Measurements from ENCODE around the gene APBA2. TPM values are rescaled to one million over a fixed set of nuclear protein-coding genes. Genes with fewer than 3 reads are reported as not detected.
"Not testable (repeated sequence)": the region's sequence is repeated elsewhere in the genome, so short reads cannot be mapped to it uniquely, and the experiment has no call there.

APBA2 gene
- total RNA-seq, result 1 to 10 TPM in 2 of 3 donors, under 1 TPM in 1; 0.64 to 6.9 (median 5.0) TPM

GRCh38 chr15:28885630-28886430 lies at the start of gene APBA2:
Gene APBA2 (plus strand): TSS chr15:28885974. CDS start chr15:29053885, 167,911 bp downstream.
- intact Hi-C loops (cut with DNase I; ENCODE audit: low total_unique reads), result no loop called here
- no peaks in the 10 kb centered on the region for H3K36me3 ChIP-seq
- H3K27ac ChIP-seq, result no peak within 1 kb of the TSS
- DNase-seq (ENCODE audit: low spot score in 2 of 2), result no peak
- TF ChIP-seq POLR2AphosphoS5 (IDR thresholded peaks at IDR 0.05), result no peak
- TF ChIP-seq CTCF (IDR thresholded peaks at IDR 0.05), result no peak
- TF ChIP-seq POLR2A (IDR thresholded peaks at IDR 0.05), result no peak
- no peaks in the 10 kb centered on the region for H3K9me3 ChIP-seq
- H3K4me1 ChIP-seq, result no peaks in the 10 kb centered on the region
- H3K27me3 ChIP-seq, result peaks cover 3 to 18% of the 10 kb centered on the region in 2 donors
- H3K4me3 ChIP-seq, result peak within 1 kb of the TSS; percentile 36 to 70 (median 56)

- H3K27ac ChIP-seq; DNase-seq (ENCODE audit: low spot score in 2 of 2); H3K27me3 ChIP-seq; H3K4me3 ChIP-seq; H3K36me3 ChIP-seq; H3K9me3 ChIP-seq; H3K4me1 ChIP-seq; intact Hi-C loops (cut with DNase I; ENCODE audit: low total_unique reads): not testable (repeated sequence)
Measured at GRCh38 chr15:28840285-28840684, 45.5 kb upstream of the APBA2 start.

- H3K27me3 ChIP-seq; H3K4me1 ChIP-seq; H3K9me3 ChIP-seq; H3K27ac ChIP-seq; intact Hi-C loops (cut with DNase I; ENCODE audit: low total_unique reads); DNase-seq (ENCODE audit: low spot score in 2 of 2); H3K4me3 ChIP-seq; H3K36me3 ChIP-seq: not testable (repeated sequence)
Measured at GRCh38 chr15:28842210-28842609, 43.6 kb upstream of the APBA2 start.

GRCh38 chr15:28843520-28843919 lies 42.3 kb upstream of the APBA2 start:
- H3K27ac ChIP-seq; H3K9me3 ChIP-seq; H3K27me3 ChIP-seq; DNase-seq (ENCODE audit: low spot score in 2 of 2); H3K4me1 ChIP-seq; H3K4me3 ChIP-seq; intact Hi-C loops (cut with DNase I; ENCODE audit: low total_unique reads); H3K36me3 ChIP-seq: not testable (repeated sequence)

DNA sequence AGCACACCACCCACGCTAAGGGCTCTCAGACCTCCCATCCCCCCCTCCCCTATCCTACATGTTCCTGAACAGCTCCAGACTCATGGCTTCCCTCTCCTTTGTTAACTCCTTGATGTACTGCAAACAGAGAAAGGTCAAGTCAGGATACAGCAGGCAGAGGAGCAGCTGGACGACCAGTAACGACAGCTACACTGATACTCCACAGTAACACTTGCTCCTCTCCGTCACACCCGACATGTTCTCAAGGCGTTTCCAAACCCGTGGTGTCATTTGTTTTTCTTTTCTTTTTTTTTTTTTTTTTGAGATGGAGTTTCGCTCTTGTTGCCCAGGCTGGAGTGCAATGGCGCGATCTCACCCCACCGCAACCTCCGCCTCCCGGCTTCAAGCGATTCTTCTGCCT lies 41.6 kb upstream of the APBA2 start:
- H3K27ac ChIP-seq; H3K9me3 ChIP-seq; H3K4me1 ChIP-seq; H3K27me3 ChIP-seq; DNase-seq (ENCODE audit: low spot score in 2 of 2); intact Hi-C loops (cut with DNase I; ENCODE audit: low total_unique reads); H3K4me3 ChIP-seq; H3K36me3 ChIP-seq: not testable (repeated sequence)

DNA sequence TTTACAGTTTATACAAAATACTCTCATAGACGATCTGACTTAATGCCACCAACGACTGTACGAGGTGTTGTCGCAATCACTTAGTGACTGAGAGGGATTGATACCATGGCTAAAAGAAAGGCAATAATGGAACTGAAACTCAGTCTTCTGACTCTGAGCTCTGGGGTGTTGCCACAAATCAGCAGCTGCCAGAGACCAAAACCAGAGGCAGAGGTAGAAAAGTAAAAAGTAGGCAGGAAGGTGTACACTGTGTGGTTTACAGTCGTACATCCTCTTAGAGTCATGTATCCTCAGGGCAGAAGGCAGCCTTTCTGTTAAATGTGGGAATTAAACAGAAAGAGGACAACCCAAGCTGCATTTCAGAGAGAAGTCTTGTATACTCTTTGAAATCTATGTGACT lies 38.5 kb upstream of the APBA2 start:
- H3K4me3 ChIP-seq; H3K27me3 ChIP-seq; H3K4me1 ChIP-seq; intact Hi-C loops (cut with DNase I; ENCODE audit: low total_unique reads); H3K27ac ChIP-seq; H3K9me3 ChIP-seq; DNase-seq (ENCODE audit: low spot score in 2 of 2); H3K36me3 ChIP-seq: not testable (repeated sequence)

DNA sequence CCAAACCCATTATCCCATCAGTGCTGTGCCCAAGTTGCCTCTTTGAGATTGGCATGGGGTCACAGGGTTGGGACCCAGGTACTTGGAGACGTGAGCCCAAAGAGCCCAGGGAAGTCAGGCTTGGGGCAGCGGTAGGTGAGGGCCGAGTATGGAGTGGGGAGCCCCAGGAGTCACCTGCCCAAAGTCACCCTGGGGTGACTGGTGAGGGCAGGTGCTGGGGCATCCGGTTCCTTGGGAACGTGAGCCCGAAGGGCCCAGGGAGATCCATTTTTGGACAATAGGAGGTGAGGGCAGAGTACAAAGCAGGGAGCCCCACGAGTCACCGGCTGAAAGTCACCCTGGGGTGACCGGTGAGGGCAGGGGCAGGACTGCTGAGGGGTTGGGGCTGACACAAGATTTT lies 37.8 kb upstream of the APBA2 start:
- H3K27me3 ChIP-seq; H3K9me3 ChIP-seq; H3K27ac ChIP-seq; intact Hi-C loops (cut with DNase I; ENCODE audit: low total_unique reads); H3K4me1 ChIP-seq; H3K4me3 ChIP-seq; DNase-seq (ENCODE audit: low spot score in 2 of 2); H3K36me3 ChIP-seq: not testable (repeated sequence)

DNA sequence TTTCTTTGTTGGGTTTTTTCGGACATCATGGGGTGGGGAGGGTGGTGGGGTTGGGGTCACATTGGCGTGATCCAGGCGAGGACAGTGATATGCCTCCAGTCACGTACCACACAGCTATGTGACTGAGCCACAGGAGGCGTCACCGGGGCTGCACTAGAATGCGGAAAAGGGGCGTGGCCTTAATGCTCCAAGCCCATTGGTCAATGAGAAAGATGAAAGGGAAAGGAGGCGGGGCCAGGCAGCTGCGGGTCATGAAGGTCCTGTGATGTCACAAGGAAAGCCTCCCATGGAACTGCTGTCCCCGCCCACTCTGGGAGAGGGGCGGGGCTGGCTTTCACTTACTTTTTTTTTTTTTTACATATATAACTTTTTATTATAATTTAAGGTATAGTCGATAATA lies 37.3 kb upstream of the APBA2 start, which contains the start of gene GOLGA6L7:
GOLGA6L7 (minus strand) TSS at position 124 of the 400 bp plus-strand sequence; CDS start at position 29, 95 bp downstream.
- H3K27me3 ChIP-seq; intact Hi-C loops (cut with DNase I; ENCODE audit: low total_unique reads); H3K27ac ChIP-seq; H3K4me3 ChIP-seq; H3K36me3 ChIP-seq; H3K4me1 ChIP-seq; DNase-seq (ENCODE audit: low spot score in 2 of 2); H3K9me3 ChIP-seq: not testable (repeated sequence)

DNA sequence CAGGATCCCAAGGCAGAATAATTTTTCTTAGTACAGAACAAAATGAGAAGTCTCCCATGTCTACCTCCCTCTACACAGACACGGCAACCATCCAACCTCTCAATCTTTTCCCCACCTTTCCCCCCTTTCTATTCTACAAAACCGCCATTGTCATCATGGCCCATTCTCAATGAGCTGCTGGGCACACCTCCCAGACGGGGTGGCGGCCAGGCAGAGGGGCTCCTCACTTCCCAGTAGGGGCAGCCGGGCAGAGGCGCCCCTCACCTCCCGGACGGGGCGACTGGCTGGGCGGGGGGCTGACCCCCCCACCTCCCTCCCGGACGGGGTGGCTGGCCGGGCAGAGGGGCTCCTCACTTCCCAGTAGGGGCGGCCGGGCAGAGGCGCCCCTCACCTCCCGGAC lies 36.5 kb upstream of the APBA2 start:
- DNase-seq (ENCODE audit: low spot score in 2 of 2); H3K36me3 ChIP-seq; intact Hi-C loops (cut with DNase I; ENCODE audit: low total_unique reads); H3K4me3 ChIP-seq; H3K9me3 ChIP-seq; H3K27ac ChIP-seq; H3K4me1 ChIP-seq; H3K27me3 ChIP-seq: not testable (repeated sequence)

DNA sequence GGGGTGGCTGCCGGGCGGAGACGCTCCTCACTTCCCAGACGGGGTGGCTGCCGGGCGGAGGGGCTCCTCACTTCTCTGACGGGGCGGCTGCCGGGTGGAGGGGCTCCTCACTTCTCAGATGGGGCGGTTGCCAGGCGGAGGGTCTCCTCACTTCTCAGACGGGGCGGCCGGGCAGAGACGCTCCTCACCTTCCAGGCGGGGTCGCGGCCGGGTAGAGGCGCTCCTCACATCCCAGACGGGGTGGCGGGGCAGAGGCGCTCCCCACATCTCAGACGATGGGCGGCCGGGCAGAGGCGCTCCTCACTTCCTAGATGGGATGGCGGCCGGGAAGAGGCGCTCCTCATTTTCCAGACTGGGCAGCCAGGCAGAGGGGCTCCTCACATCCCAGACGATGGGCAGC lies 36.0 kb upstream of the APBA2 start:
- H3K4me1 ChIP-seq; H3K27me3 ChIP-seq; H3K4me3 ChIP-seq; intact Hi-C loops (cut with DNase I; ENCODE audit: low total_unique reads); H3K36me3 ChIP-seq; H3K27ac ChIP-seq; DNase-seq (ENCODE audit: low spot score in 2 of 2); H3K9me3 ChIP-seq: not testable (repeated sequence)

GRCh38 chr15:28853654-28854053 lies 32.1 kb upstream of the APBA2 start:
- H3K4me3 ChIP-seq; DNase-seq (ENCODE audit: low spot score in 2 of 2); H3K27me3 ChIP-seq; H3K36me3 ChIP-seq; H3K4me1 ChIP-seq; H3K27ac ChIP-seq; H3K9me3 ChIP-seq; intact Hi-C loops (cut with DNase I; ENCODE audit: low total_unique reads): not testable (repeated sequence)

DNA sequence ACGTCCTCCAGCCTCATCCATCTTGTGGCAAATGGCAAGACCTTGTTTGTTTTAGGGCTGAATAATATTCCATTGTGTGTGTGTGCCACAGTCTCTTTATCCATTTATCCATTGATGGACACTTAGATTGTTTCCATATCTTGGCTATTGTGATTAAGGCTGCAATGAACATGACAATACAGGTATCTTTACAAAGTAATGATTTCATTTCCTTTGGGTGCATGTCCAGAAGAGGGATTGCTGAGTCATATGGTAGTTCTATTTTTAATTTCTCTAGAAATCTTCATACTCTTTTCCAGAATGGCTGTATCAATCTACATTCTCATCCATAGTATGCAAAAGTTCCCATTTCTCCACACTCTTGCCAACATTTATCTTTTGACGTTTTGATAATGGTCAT lies 31.2 kb upstream of the APBA2 start:
- H3K27me3 ChIP-seq; H3K36me3 ChIP-seq; H3K9me3 ChIP-seq; H3K4me1 ChIP-seq; H3K4me3 ChIP-seq; intact Hi-C loops (cut with DNase I; ENCODE audit: low total_unique reads); DNase-seq (ENCODE audit: low spot score in 2 of 2); H3K27ac ChIP-seq: not testable (repeated sequence)
